Stomach smooth muscle (tissue), 2 donors: ENCODE measurements around the gene ADAMTSL1.

Experiments
- H3K27ac ChIP-seq: one replicate; pipeline ENCODE4 v1.7.0; 2013; ENCODE audit warnings: mild to moderate bottlenecking, low read length, inconsistent platforms
- H3K27me3 ChIP-seq, 2 donors: one replicate each; pipeline ENCODE4 v1.7.0; 2013; ENCODE audit warnings: low read length in 2 of 2; ENCODE audit not compliant: insufficient read depth in 2 of 2, control insufficient read depth in 1 of 2
- H3K36me3 ChIP-seq, 2 donors: one replicate each; pipeline ENCODE4 v1.7.0; 2013; ENCODE audit warnings: low read length in 2 of 2; ENCODE audit not compliant: control insufficient read depth in 2 of 2, insufficient read depth in 2 of 2
- H3K4me1 ChIP-seq: one replicate; pipeline ENCODE4 v1.7.0; 2013; ENCODE audit warnings: low read length; ENCODE audit not compliant: control insufficient read depth, insufficient read depth
- H3K4me3 ChIP-seq, 2 donors: one replicate each; pipeline ENCODE4 v1.7.0; 2013; ENCODE audit warnings: low read length in 2 of 2
- H3K9ac ChIP-seq, 2 donors: one replicate each; pipeline ENCODE4 v1.7.0; 2013; ENCODE audit warnings: low read length in 2 of 2, mild to moderate bottlenecking in 1 of 2
- H3K9me3 ChIP-seq, 2 donors: one replicate each; pipeline ENCODE4 v1.7.0; 2013; ENCODE audit warnings: low read length in 2 of 2; ENCODE audit not compliant: control insufficient read depth in 2 of 2
- donor health status: healthy.
- donor health status: Pancreatic carcinoma.

Gene ADAMTSL1

GRCh38 chr9:18660001-18660400, 186.0 kb downstream of the ADAMTSL1 start:
- no peaks in the 10 kb centered on the region for H3K27me3 ChIP-seq
- H3K4me3 ChIP-seq = no peak overlapping the region
- no peaks in the 10 kb centered on the region for H3K4me1 ChIP-seq
- H3K9me3 ChIP-seq = no peaks in the 10 kb centered on the region
- no peaks in the 10 kb centered on the region for H3K36me3 ChIP-seq
- H3K27ac ChIP-seq = no peak overlapping the region
- H3K9ac ChIP-seq = no peak overlapping the region

- Histone ChIP-seq H3K4me1 (no peaks in the 10 kb centered on the region), H3K27ac (no peak overlapping the region), H3K9me3 (no peaks in the 10 kb centered on the region), H3K9ac (no peak overlapping the region), H3K4me3 (no peak overlapping the region), H3K36me3 (no peaks in the 10 kb centered on the region), H3K27me3 (no peaks in the 10 kb centered on the region)
These were observed 188.4 kb downstream of the ADAMTSL1 start for GRCh38 chr9:18662320-18662719.

DNA sequence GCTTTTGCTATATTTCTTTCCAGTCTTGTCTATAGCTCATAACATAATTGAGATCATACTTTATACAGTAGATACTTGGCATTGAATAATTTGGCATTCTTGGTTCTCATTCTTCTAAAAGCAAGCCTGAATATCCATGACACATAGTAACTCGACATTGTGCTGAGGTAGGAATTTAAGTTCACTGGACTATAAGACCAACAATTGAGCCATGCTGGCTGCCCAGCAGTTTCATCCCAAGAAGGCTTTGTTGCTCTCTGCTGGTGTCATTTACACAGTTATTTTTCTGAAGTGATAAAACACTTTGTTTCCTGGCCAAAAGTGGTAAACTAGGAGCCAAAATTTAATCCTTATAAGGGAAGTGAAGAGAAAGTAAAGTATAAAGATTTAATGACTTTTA, 192.0 kb downstream of the ADAMTSL1 start:
- H3K9ac ChIP-seq = no peak overlapping the region
- no peak overlapping the region for H3K27ac ChIP-seq
- H3K4me1 ChIP-seq = no peaks in the 10 kb centered on the region
- H3K27me3 ChIP-seq = no peaks in the 10 kb centered on the region
- H3K4me3 ChIP-seq = no peak overlapping the region
- H3K9me3 ChIP-seq = no peaks in the 10 kb centered on the region
- no peaks in the 10 kb centered on the region for H3K36me3 ChIP-seq

GRCh38 chr9:18666348-18666747, 192.4 kb downstream of the ADAMTSL1 start:
- Histone ChIP-seq H3K36me3 (no peaks in the 10 kb centered on the region), H3K27me3 (no peaks in the 10 kb centered on the region), H3K9me3 (no peaks in the 10 kb centered on the region), H3K4me3 (no peak overlapping the region), H3K4me1 (no peaks in the 10 kb centered on the region), H3K9ac (no peak overlapping the region), H3K27ac (no peak overlapping the region)

DNA sequence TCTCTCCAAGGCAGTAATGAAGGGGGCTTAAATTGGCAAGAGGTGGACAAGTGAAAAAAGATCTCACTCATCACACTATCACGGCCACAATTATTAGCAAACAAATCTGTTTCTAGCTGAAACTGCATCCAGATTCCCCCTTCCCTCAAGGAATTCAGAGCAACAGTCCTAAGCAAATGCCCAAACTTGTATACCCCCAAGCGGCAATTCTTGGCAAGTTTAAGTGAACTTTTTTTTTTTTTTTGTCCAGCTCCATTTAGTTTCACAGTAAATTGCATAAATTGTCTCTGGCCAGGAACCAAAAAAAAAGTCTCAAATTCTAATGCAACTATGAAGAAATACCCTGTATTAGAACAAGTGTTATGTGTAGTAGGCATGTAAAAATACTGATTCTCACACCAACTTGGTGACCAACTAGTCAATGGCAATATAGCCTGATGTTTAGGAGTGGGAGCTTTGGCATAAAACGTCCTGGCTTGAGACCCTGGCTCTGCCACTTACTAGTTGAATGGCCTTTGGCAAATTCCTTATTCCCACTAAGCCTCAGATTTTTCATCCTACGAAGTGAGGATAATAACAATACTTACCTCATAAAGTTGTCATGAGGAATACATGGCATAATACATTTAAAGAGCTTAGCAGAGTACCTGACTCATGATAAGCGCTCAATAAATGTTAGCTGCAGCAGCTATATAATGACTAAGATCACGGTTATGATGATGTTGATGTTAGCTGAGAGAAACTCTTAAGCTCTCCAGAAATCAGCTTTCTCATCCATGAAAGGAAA, 193.2 kb downstream of the ADAMTSL1 start:
- Histone ChIP-seq H3K27ac (no peak overlapping the region), H3K27me3 (no peaks in the 10 kb centered on the region), H3K4me3 (no peak overlapping the region), H3K9me3 (no peaks in the 10 kb centered on the region), H3K4me1 (no peaks in the 10 kb centered on the region), H3K36me3 (no peaks in the 10 kb centered on the region), H3K9ac (no peak overlapping the region)

GRCh38 chr9:18668944-18669343, 195.0 kb downstream of the ADAMTSL1 start:
- H3K9ac ChIP-seq = no peak overlapping the region
- no peaks in the 10 kb centered on the region for H3K9me3 ChIP-seq
- no peaks in the 10 kb centered on the region for H3K4me1 ChIP-seq
- no peak overlapping the region for H3K27ac ChIP-seq
- H3K4me3 ChIP-seq = no peak overlapping the region
- H3K27me3 ChIP-seq = no peaks in the 10 kb centered on the region
- no peaks in the 10 kb centered on the region for H3K36me3 ChIP-seq

DNA sequence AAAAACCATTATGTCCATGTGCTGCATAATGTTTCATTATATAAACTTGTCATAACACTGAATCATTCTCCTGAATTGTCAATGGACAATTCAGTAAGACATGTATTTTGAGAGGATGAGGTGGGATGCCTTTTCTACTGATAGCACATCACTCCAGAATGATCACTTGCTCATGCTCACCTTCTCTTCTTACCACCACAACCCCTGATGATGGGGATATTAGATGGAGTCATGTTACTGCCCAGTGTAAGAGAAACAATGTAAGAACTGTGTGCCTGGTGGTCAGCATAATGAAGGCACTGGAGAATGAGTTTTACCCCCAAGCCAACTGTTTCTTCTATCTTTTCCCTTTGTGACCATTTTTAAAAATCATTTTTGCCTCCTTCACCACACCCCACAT, 198.8 kb downstream of the ADAMTSL1 start:
- Histone ChIP-seq H3K9ac (no peak overlapping the region), H3K4me3 (no peak overlapping the region), H3K27ac (no peak overlapping the region), H3K9me3 (no peaks in the 10 kb centered on the region), H3K36me3 (no peaks in the 10 kb centered on the region), H3K4me1 (no peaks in the 10 kb centered on the region), H3K27me3 (no peaks in the 10 kb centered on the region)

- Histone ChIP-seq H3K4me1 (no peaks in the 10 kb centered on the region), H3K36me3 (no peaks in the 10 kb centered on the region), H3K27me3 (no peaks in the 10 kb centered on the region), H3K4me3 (no peak overlapping the region), H3K9me3 (no peaks in the 10 kb centered on the region), H3K9ac (no peak overlapping the region), H3K27ac (no peak overlapping the region)
These were observed 199.2 kb downstream of the ADAMTSL1 start for GRCh38 chr9:18673179-18673578.

- Histone ChIP-seq H3K4me3 (no peak overlapping the region), H3K9me3 (no peaks in the 10 kb centered on the region), H3K36me3 (no peaks in the 10 kb centered on the region), H3K9ac (no peak overlapping the region), H3K27ac (no peak overlapping the region), H3K4me1 (no peaks in the 10 kb centered on the region), H3K27me3 (no peaks in the 10 kb centered on the region)
These were observed 201.4 kb downstream of the ADAMTSL1 start for GRCh38 chr9:18675332-18675731.

- H3K27ac ChIP-seq = no peak overlapping the region
- no peak overlapping the region for H3K9ac ChIP-seq
- H3K9me3 ChIP-seq = no peaks in the 10 kb centered on the region
- H3K36me3 ChIP-seq = no peaks in the 10 kb centered on the region
- H3K27me3 ChIP-seq = no peaks in the 10 kb centered on the region
- no peaks in the 10 kb centered on the region for H3K4me1 ChIP-seq
- H3K4me3 ChIP-seq = no peak overlapping the region
These were observed 202.0 kb downstream of the ADAMTSL1 start for GRCh38 chr9:18675973-18676372.

- no peak overlapping the region for H3K27ac ChIP-seq
- no peaks in the 10 kb centered on the region for H3K36me3 ChIP-seq
- no peaks in the 10 kb centered on the region for H3K9me3 ChIP-seq
- H3K4me3 ChIP-seq = no peak overlapping the region
- H3K9ac ChIP-seq = no peak overlapping the region
- no peaks in the 10 kb centered on the region for H3K27me3 ChIP-seq
- no peaks in the 10 kb centered on the region for H3K4me1 ChIP-seq
These were observed 202.6 kb downstream of the ADAMTSL1 start for GRCh38 chr9:18676525-18676924.
